HL-60 (cell line): ENCODE results near the gene OR3A1.
"Not testable (repeated sequence)": the region's sequence is repeated elsewhere in the genome, so short reads cannot be mapped to it uniquely, and the experiment has no call there.

Experiments used
- POLR2AphosphoS5 ChIP-seq: IDR thresholded peaks from 2 replicates; pipeline ENCODE4 v1.6.1; 2012; ENCODE audit warnings: low read depth
- TF ChIP-seq, protein P1 (sequence below): IDR thresholded peaks from 2 replicates; pipeline ENCODE4 v1.6.1; 2012; ENCODE audit warnings: low read depth; ENCODE audit not compliant: insufficient replicate concordance
- TF ChIP-seq, protein P2 (sequence below): IDR thresholded peaks from one replicate; pipeline ENCODE4 v1.5.1; 2011; ENCODE audit warnings: low read length, control low read depth, inconsistent platforms; ENCODE audit not compliant: insufficient read depth

DNA sequence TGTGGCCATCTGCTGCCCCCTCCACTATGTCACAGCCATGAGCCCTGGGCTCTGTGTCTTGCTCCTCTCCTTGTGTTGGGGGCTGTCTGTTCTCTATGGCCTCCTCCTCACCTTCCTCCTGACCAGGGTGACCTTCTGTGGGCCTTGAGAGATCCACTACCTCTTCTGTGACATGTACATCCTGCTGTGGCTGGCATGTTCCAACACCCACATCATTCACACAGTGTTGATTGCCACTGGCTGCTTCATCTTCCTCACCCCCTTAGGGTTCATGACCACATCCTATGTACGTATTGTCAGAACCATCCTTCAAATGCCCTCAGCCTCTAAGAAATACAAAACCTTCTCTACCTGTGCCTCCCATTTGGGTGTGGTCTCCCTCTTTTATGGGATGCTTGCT, 57.1 kb downstream of the OR3A1 start:
- TF ChIP-seq, protein P1, sequence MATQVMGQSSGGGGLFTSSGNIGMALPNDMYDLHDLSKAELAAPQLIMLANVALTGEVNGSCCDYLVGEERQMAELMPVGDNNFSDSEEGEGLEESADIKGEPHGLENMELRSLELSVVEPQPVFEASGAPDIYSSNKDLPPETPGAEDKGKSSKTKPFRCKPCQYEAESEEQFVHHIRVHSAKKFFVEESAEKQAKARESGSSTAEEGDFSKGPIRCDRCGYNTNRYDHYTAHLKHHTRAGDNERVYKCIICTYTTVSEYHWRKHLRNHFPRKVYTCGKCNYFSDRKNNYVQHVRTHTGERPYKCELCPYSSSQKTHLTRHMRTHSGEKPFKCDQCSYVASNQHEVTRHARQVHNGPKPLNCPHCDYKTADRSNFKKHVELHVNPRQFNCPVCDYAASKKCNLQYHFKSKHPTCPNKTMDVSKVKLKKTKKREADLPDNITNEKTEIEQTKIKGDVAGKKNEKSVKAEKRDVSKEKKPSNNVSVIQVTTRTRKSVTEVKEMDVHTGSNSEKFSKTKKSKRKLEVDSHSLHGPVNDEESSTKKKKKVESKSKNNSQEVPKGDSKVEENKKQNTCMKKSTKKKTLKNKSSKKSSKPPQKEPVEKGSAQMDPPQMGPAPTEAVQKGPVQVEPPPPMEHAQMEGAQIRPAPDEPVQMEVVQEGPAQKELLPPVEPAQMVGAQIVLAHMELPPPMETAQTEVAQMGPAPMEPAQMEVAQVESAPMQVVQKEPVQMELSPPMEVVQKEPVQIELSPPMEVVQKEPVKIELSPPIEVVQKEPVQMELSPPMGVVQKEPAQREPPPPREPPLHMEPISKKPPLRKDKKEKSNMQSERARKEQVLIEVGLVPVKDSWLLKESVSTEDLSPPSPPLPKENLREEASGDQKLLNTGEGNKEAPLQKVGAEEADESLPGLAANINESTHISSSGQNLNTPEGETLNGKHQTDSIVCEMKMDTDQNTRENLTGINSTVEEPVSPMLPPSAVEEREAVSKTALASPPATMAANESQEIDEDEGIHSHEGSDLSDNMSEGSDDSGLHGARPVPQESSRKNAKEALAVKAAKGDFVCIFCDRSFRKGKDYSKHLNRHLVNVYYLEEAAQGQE: not testable (repeated sequence)
- TF ChIP-seq, protein P2, sequence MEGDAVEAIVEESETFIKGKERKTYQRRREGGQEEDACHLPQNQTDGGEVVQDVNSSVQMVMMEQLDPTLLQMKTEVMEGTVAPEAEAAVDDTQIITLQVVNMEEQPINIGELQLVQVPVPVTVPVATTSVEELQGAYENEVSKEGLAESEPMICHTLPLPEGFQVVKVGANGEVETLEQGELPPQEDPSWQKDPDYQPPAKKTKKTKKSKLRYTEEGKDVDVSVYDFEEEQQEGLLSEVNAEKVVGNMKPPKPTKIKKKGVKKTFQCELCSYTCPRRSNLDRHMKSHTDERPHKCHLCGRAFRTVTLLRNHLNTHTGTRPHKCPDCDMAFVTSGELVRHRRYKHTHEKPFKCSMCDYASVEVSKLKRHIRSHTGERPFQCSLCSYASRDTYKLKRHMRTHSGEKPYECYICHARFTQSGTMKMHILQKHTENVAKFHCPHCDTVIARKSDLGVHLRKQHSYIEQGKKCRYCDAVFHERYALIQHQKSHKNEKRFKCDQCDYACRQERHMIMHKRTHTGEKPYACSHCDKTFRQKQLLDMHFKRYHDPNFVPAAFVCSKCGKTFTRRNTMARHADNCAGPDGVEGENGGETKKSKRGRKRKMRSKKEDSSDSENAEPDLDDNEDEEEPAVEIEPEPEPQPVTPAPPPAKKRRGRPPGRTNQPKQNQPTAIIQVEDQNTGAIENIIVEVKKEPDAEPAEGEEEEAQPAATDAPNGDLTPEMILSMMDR: not testable (repeated sequence)
- TF ChIP-seq POLR2AphosphoS5: not testable (repeated sequence)
